GM23338 (cell line): ENCODE measurements around the gene SAMD4A. TPM values are rescaled to one million over a fixed set of nuclear protein-coding genes. Genes with fewer than 3 reads are reported as not detected.

Experiments used
- ATAC-seq: fragments of 200-7000 bp; cut with Tn5 transposase; 3 replicates; pipeline ENCODE4 v1.9.1; 2020
- DNase-seq: peaks from one replicate; pipeline ENCODE4 v3.0.0-alpha.2; 2015; ENCODE audit warnings: low spot score
- H2AFZ ChIP-seq: fragments of 200-600 bp; sonication (generic); 2 replicates; pipeline ENCODE4 v1.8.0; 2016; ENCODE audit warnings: antibody characterized with exemption, mild to moderate bottlenecking, moderate library complexity
- H3F3A ChIP-seq: fragments of 200-600 bp; sonication (generic); replicated peaks from 2 replicates; pipeline ENCODE4 v1.8.0; 2017; ENCODE audit warnings: antibody characterized with exemption, mixed run types, low read depth
- H3K27ac ChIP-seq: fragments of 200-600 bp; sonication (generic); 2 replicates; pipeline ENCODE4 v1.6.1; 2016; ENCODE audit warnings: low read depth
- H3K27me3 ChIP-seq: fragments of 200-600 bp; sonication (generic); 2 replicates; pipeline ENCODE4 v1.8.0; 2016; ENCODE audit warnings: mild to moderate bottlenecking, mixed run types, moderate library complexity; ENCODE audit not compliant: insufficient read depth
- H3K36me3 ChIP-seq: fragments of 200-600 bp; sonication (generic); 2 replicates; pipeline ENCODE4 v1.8.0; 2016; ENCODE audit warnings: mild to moderate bottlenecking; ENCODE audit not compliant: insufficient read depth
- H3K4me1 ChIP-seq: fragments of 200-600 bp; sonication (generic); 2 replicates; pipeline ENCODE4 v1.8.0; 2016; ENCODE audit warnings: mild to moderate bottlenecking, moderate library complexity; ENCODE audit not compliant: insufficient read depth
- H3K4me2 ChIP-seq: fragments of 200-600 bp; sonication (generic); 2 replicates; pipeline ENCODE4 v1.7.1; 2017; ENCODE audit warnings: mixed run types
- H3K4me3 ChIP-seq: fragments of 200-600 bp; sonication (generic); 2 replicates; pipeline ENCODE4 v1.6.1; 2016; ENCODE audit warnings: mixed run types
- H3K79me2 ChIP-seq: fragments of 200-600 bp; sonication (generic); replicated peaks from 2 replicates; pipeline ENCODE4 v1.8.0; 2017; ENCODE audit warnings: mild to moderate bottlenecking; ENCODE audit not compliant: insufficient read depth
- H3K9me2 ChIP-seq: fragments of 200-600 bp; sonication (generic); 2 replicates; pipeline ENCODE4 v1.8.0; 2017; ENCODE audit not compliant: insufficient read depth
- H4K20me1 ChIP-seq: fragments of 200-600 bp; sonication (generic); replicated peaks from 2 replicates; pipeline ENCODE4 v1.8.0; 2017; ENCODE audit warnings: mild to moderate bottlenecking; ENCODE audit not compliant: insufficient read depth
- H3K27ac Mint-ChIP-seq: 2 replicates; pipeline ENCODE4 v1.8.0; 2020; ENCODE audit warnings: inconsistent platforms, mild to moderate bottlenecking, moderate library complexity, mixed read lengths
- H3K27me3 Mint-ChIP-seq: 3 replicates; pipeline ENCODE4 v1.8.0; 2022; ENCODE audit warnings: low read depth, mild to moderate bottlenecking, moderate library complexity, mixed read lengths, inconsistent platforms; ENCODE audit not compliant: insufficient read depth, poor library complexity
- H3K36me3 Mint-ChIP-seq: 3 replicates; pipeline ENCODE4 v1.8.0; 2021; ENCODE audit warnings: low read depth, mild to moderate bottlenecking, inconsistent platforms, moderate library complexity, mixed read lengths
- H3K4me1 Mint-ChIP-seq: 3 replicates; pipeline ENCODE4 v1.8.0; 2020; ENCODE audit warnings: mild to moderate bottlenecking, inconsistent platforms, mixed read lengths
- H3K4me3 Mint-ChIP-seq: 3 replicates; pipeline ENCODE4 v1.8.0; 2021; ENCODE audit warnings: moderate library complexity, mild to moderate bottlenecking, inconsistent platforms, mixed read lengths
- H3K9me3 Mint-ChIP-seq: 3 replicates; pipeline ENCODE4 v1.8.0; 2020; ENCODE audit warnings: moderate library complexity, mild to moderate bottlenecking, inconsistent platforms, mixed read lengths
- CREB1 ChIP-seq: fragments of 250-450 bp; sonication (Bioruptor Pico); IDR thresholded peaks from 2 replicates; pipeline ENCODE4 v1.5.0; 2020; ENCODE audit warnings: low read depth, mild to moderate bottlenecking, moderate library complexity
- CTCF ChIP-seq, 2 experiments: fragments of 200-600 bp in 1 of 2; sonication (generic) in 1 of 2; conservative IDR thresholded peaks; 2 replicates each; pipeline versions ENCODE4 v1.5.1 to v1.6.1; 2016 to 2017; ENCODE audit warnings: antibody characterized with exemption in 2 of 2, low read depth in 2 of 2, mild to moderate bottlenecking in 2 of 2, moderate library complexity in 1 of 2
- EZH2 ChIP-seq: fragments of 200-600 bp; sonication (generic); IDR thresholded peaks from one replicate; pipeline ENCODE4 v1.8.0; 2017; ENCODE audit warnings: antibody characterized with exemption, mild to moderate bottlenecking, low read depth; ENCODE audit not compliant: unreplicated experiment
- EZH2phosphoT487 ChIP-seq: fragments of 200-600 bp; sonication (generic); IDR thresholded peaks from one replicate; pipeline ENCODE4 v1.8.1; 2018; ENCODE audit warnings: antibody characterized with exemption; ENCODE audit not compliant: unreplicated experiment
- STAT1 ChIP-seq: IDR thresholded peaks from one replicate; pipeline ENCODE4 v1.6.1; 2016; ENCODE audit warnings: antibody characterized with exemption; ENCODE audit not compliant: unreplicated experiment
- ZNF114 ChIP-seq: fragments of 250-450 bp; sonication (Bioruptor Pico); IDR thresholded peaks from 2 replicates; pipeline ENCODE4 v1.5.0; 2020; ENCODE audit warnings: mild to moderate bottlenecking, moderate library complexity
- ZNF331 ChIP-seq: fragments of 250-450 bp; sonication (Bioruptor Pico); IDR thresholded peaks from 2 replicates; pipeline ENCODE4 v1.5.0; 2020; ENCODE audit warnings: low read depth, mild to moderate bottlenecking, moderate library complexity
- ZNF462 ChIP-seq: fragments of 250-450 bp; sonication (Bioruptor Pico); IDR thresholded peaks from 2 replicates; pipeline ENCODE4 v1.5.0; 2020; ENCODE audit warnings: mild to moderate bottlenecking, moderate library complexity
- polyA plus RNA-seq: library from polyadenylated mRNA; unstranded; fragments of >200 nt; fragmentation: Nextera tagmentation; extraction: Ambion mirVana; gene quantifications from 2 replicates; pipeline ENCODE4 v1.2.1, GENCODE V29; 2016
- total RNA-seq: library from RNA; depleted of rRNA; stranded (reverse); fragments of >200 nt; shearing (Covaris generic); gene quantifications from 2 replicates; pipeline ENCODE4 v1.2.3, GENCODE V29; 2014

SAMD4A gene
- total and polyA plus RNA-seq, 2 experiments from 2014 or later: 1.6 to 6.9 TPM

- TF ChIP-seq ZNF462 (no peak), STAT1 (no peak), EZH2 (no peak), ZNF114 (CRISPR knock-in tag) (no peak), EZH2phosphoT487 (no peak)
Observed at GRCh38 chr14:54746019-54746418, 179.1 kb downstream of the SAMD4A start (continued).

- Histone ChIP-seq H2AFZ (no peak overlapping the region), H3K4me1 (no peaks in the 10 kb centered on the region)
- no peak for TF ChIP-seq CREB1 (CRISPR knock-in tag)
- TF ChIP-seq ZNF462: no peak
- TF ChIP-seq CTCF (conservative IDR thresholded peaks at IDR 0.05; ENCODE audit: low read depth in 2 of 2): no peak
- TF ChIP-seq ZNF331: no peak
- no peak for TF ChIP-seq STAT1
- no peak for TF ChIP-seq EZH2phosphoT487
Observed at GRCh38 chr14:54747616-54748015, 180.7 kb downstream of the SAMD4A start.

More at GRCh38 chr14:54747616-54748015, 180.7 kb downstream of the SAMD4A start:
- H3K36me3 Mint-ChIP-seq: no peaks in the 10 kb centered on the region
- H3K9me2 ChIP-seq: 0 out of 2 replicates have a peak, but pooled peaks cover 2% of the 10 kb centered on the region
- no peaks in the 10 kb centered on the region for H3K27me3 Mint-ChIP-seq
- H3K79me2 ChIP-seq: no peaks in the 10 kb centered on the region
- H3K27ac Mint-ChIP-seq: no peak overlapping the region
- H3K9me3 Mint-ChIP-seq: no peaks in the 10 kb centered on the region
- no peak overlapping the region for H3K4me2 ChIP-seq
- H4K20me1 ChIP-seq: no peaks in the 10 kb centered on the region
- no peak overlapping the region for H3K4me3 Mint-ChIP-seq
- DNase-seq (no peak), ATAC-seq (no peak)
- H3K4me1 Mint-ChIP-seq: no peaks in the 10 kb centered on the region
- no peak overlapping the region for H3K27ac ChIP-seq
- H3K4me3 ChIP-seq: no peak overlapping the region
- H3K36me3 ChIP-seq: no peaks in the 10 kb centered on the region
- H3F3A ChIP-seq: no peaks in the 10 kb centered on the region
- no peaks in the 10 kb centered on the region for H3K27me3 ChIP-seq
